GM12878 (cell line): ENCODE measurements around the gene ADAM15.

ENCODE experiments used
- ATF7 ChIP-seq: fragments of 450-650 bp; IDR thresholded peaks from 2 replicates; pipeline ENCODE4 v1.6.1; 2016; ENCODE audit warnings: low read depth, mild to moderate bottlenecking
- CBFB ChIP-seq: IDR thresholded peaks from 2 replicates; pipeline ENCODE4 v1.6.1; 2016; ENCODE audit warnings: antibody characterized with exemption, low read depth
- CEBPB ChIP-seq, 2 experiments: fragments of 150-350 bp in 1 of 2; IDR thresholded peaks; 2 replicates each; pipeline ENCODE4 v1.6.1; 2012 to 2014; ENCODE audit warnings: low read depth in 2 of 2, low read length in 2 of 2, borderline replicate concordance in 1 of 2, inconsistent platforms in 1 of 2
- CHD2 ChIP-seq: IDR thresholded peaks from 2 replicates; pipeline ENCODE4 v1.6.1; 2011; ENCODE audit warnings: low read depth, low read length, improper control_type of control experiment, borderline replicate concordance
- DPF2 ChIP-seq: fragments of 450-650 bp; IDR thresholded peaks from 2 replicates; pipeline ENCODE4 v1.6.1; 2017; ENCODE audit warnings: mild to moderate bottlenecking
- MYC ChIP-seq: IDR thresholded peaks from 2 replicates; pipeline ENCODE4 v1.6.1; 2011; ENCODE audit warnings: mild to moderate bottlenecking, low read length, moderate library complexity, inconsistent platforms; ENCODE audit not compliant: insufficient read depth, insufficient replicate concordance, insufficient read length, severe bottlenecking
- POLR2A ChIP-seq: IDR thresholded peaks from 2 replicates; pipeline ENCODE4 v1.6.1; 2011; ENCODE audit warnings: low read depth, mild to moderate bottlenecking, low read length
- POLR2AphosphoS5 ChIP-seq: IDR thresholded peaks from 2 replicates; pipeline ENCODE4 v1.6.1; 2011; ENCODE audit warnings: mild to moderate bottlenecking, low read length, inconsistent platforms
- RELA ChIP-seq: fragments of 450-650 bp; IDR thresholded peaks from 2 replicates; pipeline ENCODE4 v1.8.0; 2014; ENCODE audit warnings: borderline replicate concordance; ENCODE audit not compliant: partially characterized antibody
- ZNF384 ChIP-seq: IDR thresholded peaks from 2 replicates; pipeline ENCODE4 v1.6.1; 2012; ENCODE audit warnings: low read depth, mild to moderate bottlenecking, low read length, improper control_type of control experiment, borderline replicate concordance
- ZNF592 ChIP-seq: fragments of 450-650 bp; IDR thresholded peaks from 2 replicates; pipeline ENCODE4 v1.6.1; 2017; ENCODE audit warnings: mild to moderate bottlenecking, moderate library complexity
- TF ChIP-seq, protein P1 (sequence below), 3 experiments: IDR thresholded peaks in 2 of 3; conservative IDR thresholded peaks in 1 of 3; 2 replicates each; pipeline ENCODE4 v1.5.1; 2011; ENCODE audit warnings: low read depth in 3 of 3, low read length in 3 of 3, mild to moderate bottlenecking in 3 of 3, control low read depth in 2 of 3, moderate library complexity in 2 of 3, inconsistent platforms in 1 of 3, mixed read lengths in 1 of 3; ENCODE audit not compliant: control insufficient read depth in 2 of 3, insufficient read depth in 1 of 3; ENCODE audit errors: extremely low read depth in 1 of 3

- TF ChIP-seq, protein P1, sequence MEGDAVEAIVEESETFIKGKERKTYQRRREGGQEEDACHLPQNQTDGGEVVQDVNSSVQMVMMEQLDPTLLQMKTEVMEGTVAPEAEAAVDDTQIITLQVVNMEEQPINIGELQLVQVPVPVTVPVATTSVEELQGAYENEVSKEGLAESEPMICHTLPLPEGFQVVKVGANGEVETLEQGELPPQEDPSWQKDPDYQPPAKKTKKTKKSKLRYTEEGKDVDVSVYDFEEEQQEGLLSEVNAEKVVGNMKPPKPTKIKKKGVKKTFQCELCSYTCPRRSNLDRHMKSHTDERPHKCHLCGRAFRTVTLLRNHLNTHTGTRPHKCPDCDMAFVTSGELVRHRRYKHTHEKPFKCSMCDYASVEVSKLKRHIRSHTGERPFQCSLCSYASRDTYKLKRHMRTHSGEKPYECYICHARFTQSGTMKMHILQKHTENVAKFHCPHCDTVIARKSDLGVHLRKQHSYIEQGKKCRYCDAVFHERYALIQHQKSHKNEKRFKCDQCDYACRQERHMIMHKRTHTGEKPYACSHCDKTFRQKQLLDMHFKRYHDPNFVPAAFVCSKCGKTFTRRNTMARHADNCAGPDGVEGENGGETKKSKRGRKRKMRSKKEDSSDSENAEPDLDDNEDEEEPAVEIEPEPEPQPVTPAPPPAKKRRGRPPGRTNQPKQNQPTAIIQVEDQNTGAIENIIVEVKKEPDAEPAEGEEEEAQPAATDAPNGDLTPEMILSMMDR (IDR thresholded peaks at IDR 0.05 in 2 of 3, conservative IDR thresholded peaks at IDR 0.05 in 1 of 3; ENCODE audit: control insufficient read depth in 2 of 3, extremely low read depth in 1 of 3, insufficient read depth in 1 of 3, low read depth in 3 of 3, low read length in 3 of 3): no peak
- TF ChIP-seq MYC (no peak), CHD2 (no peak), ZNF384 (no peak), CEBPB (IDR thresholded peaks at IDR 0.05; ENCODE audit: borderline replicate concordance in 1 of 2, low read depth in 2 of 2, low read length in 2 of 2) (no peak), CBFB (no peak), POLR2A (no peak), DPF2 (no peak), POLR2AphosphoS5 (no peak), ATF7 (no peak), ZNF592 (no peak), RELA (no peak)
These were observed 13.8 kb downstream of the ADAM15 start for GRCh38 chr1:155064832-155065429.
